Transverse colon (tissue), 4 donors: ENCODE measurements around the gene EEFSEC.

Experiments used
- CTCF ChIP-seq, 5 experiments: fragments of 200-600 bp in 3 of 5; fragments of 450-650 bp in 2 of 5; sonication (generic) in 3 of 5; IDR thresholded peaks; 1 replicate in 2 of 5; 2 replicates in 3 of 5; pipeline ENCODE4 v1.5.1; 2016 to 2017; ENCODE audit warnings: antibody characterized with exemption in 5 of 5, inconsistent platforms in 3 of 5, mild to moderate bottlenecking in 2 of 5, moderate library complexity in 1 of 5
- EP300 ChIP-seq: sonication (generic); formaldehyde crosslinking; IDR thresholded peaks from one replicate; pipeline ENCODE4 v1.6.1; 2017; ENCODE audit warnings: antibody characterized with exemption, low read depth
- POLR2AphosphoS5 ChIP-seq, 3 donors: sonication (generic); formaldehyde crosslinking; IDR thresholded peaks; one replicate each; pipeline ENCODE4 v1.6.1; 2016; ENCODE audit warnings: antibody characterized with exemption in 3 of 3

DNA sequence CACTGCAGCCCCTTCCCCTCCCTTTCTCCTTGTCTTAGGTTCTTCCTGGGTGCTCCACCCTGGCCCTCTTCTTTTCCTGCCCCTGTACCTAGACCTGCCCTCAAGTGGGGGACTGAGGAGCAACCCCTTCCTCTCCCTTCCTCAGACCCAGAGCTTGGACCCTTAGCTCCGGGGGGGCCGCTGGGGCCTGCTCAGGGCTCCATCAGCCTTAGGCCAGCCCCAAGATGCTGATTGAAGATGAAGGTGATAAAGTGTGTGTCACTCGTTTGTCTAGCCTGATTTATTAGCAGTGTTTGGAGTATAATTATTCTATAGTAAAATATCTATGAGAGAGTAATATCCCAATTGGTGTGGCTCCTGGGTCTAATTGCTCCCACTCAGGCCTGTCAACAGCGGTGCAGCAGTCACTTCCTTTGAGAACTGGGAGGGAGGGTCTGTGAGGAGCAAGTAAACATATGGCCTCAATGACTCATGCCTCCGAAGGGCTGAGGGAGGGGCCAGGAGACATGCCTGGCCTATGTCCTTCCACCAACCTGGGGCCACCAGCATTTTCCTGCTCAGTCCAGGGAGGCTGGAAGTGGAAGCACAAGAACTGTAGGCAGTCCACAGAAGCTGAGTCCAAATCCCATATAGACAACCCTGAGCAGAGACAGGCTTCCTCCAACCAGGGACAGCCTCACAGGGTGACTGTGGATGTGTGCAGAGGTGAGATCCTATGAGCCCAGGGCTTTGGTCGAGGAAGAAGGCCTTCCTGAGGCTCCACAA, 190.2 kb downstream of the EEFSEC start:
- TF ChIP-seq EP300 (no peak), CTCF (IDR thresholded peaks at IDR 0.05) (no peak), POLR2AphosphoS5 (IDR thresholded peaks at IDR 0.05) (no peak)
